ENCODE measurements around the gene TCOF1. TPM values are rescaled to one million over a fixed set of nuclear protein-coding genes. Genes with fewer than 3 reads are reported as not detected.

TCOF1 gene
- total RNA-seq, 2 experiments from 2014 or later: 40.4 to 43.2 TPM

DNA sequence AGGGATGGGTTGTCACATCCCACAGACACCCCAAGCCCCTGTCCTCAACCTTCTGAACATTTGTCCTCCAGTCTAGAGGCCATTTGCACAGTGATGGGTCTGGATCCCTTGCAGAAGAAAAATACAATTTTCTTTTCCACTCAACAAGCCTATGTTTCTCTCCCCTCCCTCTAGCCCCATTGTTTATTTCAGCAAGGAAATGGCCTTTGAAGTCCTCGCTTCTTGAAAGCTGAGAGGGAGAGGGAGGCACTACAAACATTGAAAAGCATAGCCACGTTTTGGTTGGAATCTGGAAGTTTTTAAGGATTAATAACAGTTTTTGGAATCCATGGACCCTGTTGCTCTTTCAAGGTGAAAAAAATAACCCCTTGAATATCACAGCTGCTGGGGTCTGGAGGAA, 30.8 kb upstream of the TCOF1 start:
- no peaks in the 10 kb centered on the region for H3K9me3 ChIP-seq (ENCODE audit: control insufficient read depth in 1 of 2, insufficient read depth in 1 of 2, low read length in 2 of 2)
- ChIA-PET CTCF (no interaction called here), POLR2A (no interaction called here)
- ATAC-seq (ENCODE audit: poor library complexity) (no peak), DNase-seq (no peak)
- Mint-ChIP-seq H3K9me3 (no peaks in the 10 kb centered on the region), H3K4me1 (ENCODE audit: low read depth) (no peaks in the 10 kb centered on the region), H3K36me3 (ENCODE audit: low read depth) (no peaks in the 10 kb centered on the region), H3K27me3 (no peaks in the 10 kb centered on the region), H3K27ac (no peak overlapping the region), H3K4me3 (no peak overlapping the region)
- H3K4me3 ChIP-seq (ENCODE audit: low read length): no peak overlapping the region
- H3K27me3 ChIP-seq (ENCODE audit: control insufficient read depth in 1 of 2, insufficient read depth in 2 of 2, low read length in 2 of 2): no peaks in the 10 kb centered on the region
- H3K36me3 ChIP-seq (ENCODE audit: insufficient read depth, low read length): no peaks in the 10 kb centered on the region
- intact Hi-C loops (cut with DNase I, micrococcal nuclease): no loop called here
- H3K27ac ChIP-seq (ENCODE audit: low read depth in 1 of 2, low read length in 2 of 2): no peak overlapping the region
- H3K4me1 ChIP-seq (ENCODE audit: insufficient read depth, low read length): no peaks in the 10 kb centered on the region
- TF ChIP-seq, protein P1, sequence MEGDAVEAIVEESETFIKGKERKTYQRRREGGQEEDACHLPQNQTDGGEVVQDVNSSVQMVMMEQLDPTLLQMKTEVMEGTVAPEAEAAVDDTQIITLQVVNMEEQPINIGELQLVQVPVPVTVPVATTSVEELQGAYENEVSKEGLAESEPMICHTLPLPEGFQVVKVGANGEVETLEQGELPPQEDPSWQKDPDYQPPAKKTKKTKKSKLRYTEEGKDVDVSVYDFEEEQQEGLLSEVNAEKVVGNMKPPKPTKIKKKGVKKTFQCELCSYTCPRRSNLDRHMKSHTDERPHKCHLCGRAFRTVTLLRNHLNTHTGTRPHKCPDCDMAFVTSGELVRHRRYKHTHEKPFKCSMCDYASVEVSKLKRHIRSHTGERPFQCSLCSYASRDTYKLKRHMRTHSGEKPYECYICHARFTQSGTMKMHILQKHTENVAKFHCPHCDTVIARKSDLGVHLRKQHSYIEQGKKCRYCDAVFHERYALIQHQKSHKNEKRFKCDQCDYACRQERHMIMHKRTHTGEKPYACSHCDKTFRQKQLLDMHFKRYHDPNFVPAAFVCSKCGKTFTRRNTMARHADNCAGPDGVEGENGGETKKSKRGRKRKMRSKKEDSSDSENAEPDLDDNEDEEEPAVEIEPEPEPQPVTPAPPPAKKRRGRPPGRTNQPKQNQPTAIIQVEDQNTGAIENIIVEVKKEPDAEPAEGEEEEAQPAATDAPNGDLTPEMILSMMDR (IDR thresholded peaks at IDR 0.05): no peak

DNA sequence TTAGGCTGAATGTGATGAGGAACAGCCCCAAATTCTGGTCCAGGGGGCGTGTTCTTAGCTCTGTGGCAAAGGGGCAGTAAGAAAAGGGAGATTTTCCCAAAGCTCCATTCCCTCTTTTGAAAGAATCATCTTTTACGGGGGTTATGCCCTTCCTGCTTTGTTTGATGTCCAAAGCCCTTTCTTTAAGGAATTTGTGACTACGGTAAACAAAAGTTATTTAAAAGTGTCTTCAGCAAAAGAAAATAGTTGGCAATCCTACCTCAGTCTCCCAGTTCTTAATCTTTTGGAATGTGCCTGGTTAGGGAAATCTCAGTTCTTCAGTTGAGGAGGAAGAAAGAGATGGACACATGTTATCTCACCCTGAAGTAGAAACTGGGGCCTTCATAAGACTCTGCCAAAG, 30.4 kb upstream of the TCOF1 start:
- TF ChIP-seq, protein P1 (IDR thresholded peaks at IDR 0.05): no peak
- ATAC-seq (ENCODE audit: poor library complexity) (no peak), DNase-seq (no peak)
- Mint-ChIP-seq H3K36me3 (ENCODE audit: low read depth) (no peaks in the 10 kb centered on the region), H3K4me1 (ENCODE audit: low read depth) (no peaks in the 10 kb centered on the region), H3K9me3 (no peaks in the 10 kb centered on the region), H3K4me3 (no peak overlapping the region), H3K27me3 (no peaks in the 10 kb centered on the region), H3K27ac (no peak overlapping the region)
- CTCF ChIA-PET: no interaction called here
- no peak overlapping the region for H3K4me3 ChIP-seq (ENCODE audit: low read length)
- H3K9me3 ChIP-seq (ENCODE audit: control insufficient read depth in 1 of 2, insufficient read depth in 1 of 2, low read length in 2 of 2): no peaks in the 10 kb centered on the region
- POLR2A ChIA-PET: no interaction called here
- no peak overlapping the region for H3K27ac ChIP-seq (ENCODE audit: low read depth in 1 of 2, low read length in 2 of 2)
- intact Hi-C loops (cut with DNase I, micrococcal nuclease): no loop called here
- no peaks in the 10 kb centered on the region for H3K4me1 ChIP-seq (ENCODE audit: insufficient read depth, low read length)
- H3K27me3 ChIP-seq (ENCODE audit: control insufficient read depth in 1 of 2, insufficient read depth in 2 of 2, low read length in 2 of 2): no peaks in the 10 kb centered on the region
- H3K36me3 ChIP-seq (ENCODE audit: insufficient read depth, low read length): no peaks in the 10 kb centered on the region

DNA sequence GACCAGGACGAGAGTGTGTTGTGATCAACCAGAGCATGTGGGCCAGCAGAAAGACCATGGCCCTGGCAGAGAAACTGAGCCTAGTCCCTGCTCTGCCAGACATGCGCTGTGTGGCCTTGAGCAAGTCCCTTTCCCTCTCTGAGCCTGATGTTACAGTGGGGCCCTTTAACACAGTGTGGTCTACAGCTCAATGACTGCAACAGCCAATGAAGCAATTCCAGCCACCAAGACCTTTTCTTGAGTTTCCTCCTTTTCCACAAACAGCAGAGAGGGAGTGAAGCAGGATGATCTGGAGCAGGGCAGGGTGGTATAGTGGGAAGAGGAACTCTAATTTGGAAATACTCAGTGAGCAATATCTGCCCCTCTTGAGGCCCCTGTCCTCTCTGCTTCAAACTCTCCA, 29.0 kb upstream of the TCOF1 start:
- Mint-ChIP-seq H3K9me3 (no peaks in the 10 kb centered on the region), H3K4me3 (no peak overlapping the region), H3K27ac (no peak overlapping the region), H3K4me1 (ENCODE audit: low read depth) (no peaks in the 10 kb centered on the region), H3K27me3 (no peaks in the 10 kb centered on the region), H3K36me3 (ENCODE audit: low read depth) (no peaks in the 10 kb centered on the region)
- H3K27me3 ChIP-seq (ENCODE audit: control insufficient read depth in 1 of 2, insufficient read depth in 2 of 2, low read length in 2 of 2): no peaks in the 10 kb centered on the region
- ChIA-PET CTCF (no interaction called here), POLR2A (no interaction called here)
- H3K4me3 ChIP-seq (ENCODE audit: low read length): no peak overlapping the region
- DNase-seq (no peak), ATAC-seq (ENCODE audit: poor library complexity) (no peak)
- intact Hi-C loops (cut with DNase I, micrococcal nuclease): no loop called here
- TF ChIP-seq, protein P1 (IDR thresholded peaks at IDR 0.05): no peak
- H3K36me3 ChIP-seq (ENCODE audit: insufficient read depth, low read length): no peaks in the 10 kb centered on the region
- no peak overlapping the region for H3K27ac ChIP-seq (ENCODE audit: low read depth in 1 of 2, low read length in 2 of 2)
- no peaks in the 10 kb centered on the region for H3K4me1 ChIP-seq (ENCODE audit: insufficient read depth, low read length)
- no peaks in the 10 kb centered on the region for H3K9me3 ChIP-seq (ENCODE audit: control insufficient read depth in 1 of 2, insufficient read depth in 1 of 2, low read length in 2 of 2)
